GM21526 (cell line): ENCODE results near the gene LMCD1.

Experiments used
- ATAC-seq: cut with Tn5 transposase; IDR thresholded peaks from one replicate; pipeline ENCODE4 v1.9.1; 2021; ENCODE audit warnings: moderate library complexity; ENCODE audit not compliant: unreplicated experiment, low FRiP score

LMCD1 gene

DNA sequence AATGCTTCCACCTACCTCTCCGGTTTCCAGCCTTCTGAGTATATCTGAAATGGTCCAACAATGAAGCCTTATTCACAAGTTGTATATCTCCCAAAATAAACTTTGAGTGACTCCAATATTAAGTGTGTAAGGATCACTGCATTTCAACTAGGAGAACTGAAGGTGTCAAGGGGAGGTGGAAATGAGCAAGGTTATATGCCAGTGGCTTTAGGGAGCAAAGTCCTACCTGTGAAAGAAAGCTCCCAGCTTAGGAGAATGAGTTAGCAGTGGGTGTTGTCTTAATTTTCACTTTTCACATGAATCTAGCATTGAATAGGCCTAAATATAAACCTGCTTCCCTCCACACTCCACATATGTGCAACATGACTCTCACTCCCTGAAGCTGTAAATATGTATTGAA, 29.0 kb downstream of the LMCD1 start:
- ATAC-seq = no peak

DNA sequence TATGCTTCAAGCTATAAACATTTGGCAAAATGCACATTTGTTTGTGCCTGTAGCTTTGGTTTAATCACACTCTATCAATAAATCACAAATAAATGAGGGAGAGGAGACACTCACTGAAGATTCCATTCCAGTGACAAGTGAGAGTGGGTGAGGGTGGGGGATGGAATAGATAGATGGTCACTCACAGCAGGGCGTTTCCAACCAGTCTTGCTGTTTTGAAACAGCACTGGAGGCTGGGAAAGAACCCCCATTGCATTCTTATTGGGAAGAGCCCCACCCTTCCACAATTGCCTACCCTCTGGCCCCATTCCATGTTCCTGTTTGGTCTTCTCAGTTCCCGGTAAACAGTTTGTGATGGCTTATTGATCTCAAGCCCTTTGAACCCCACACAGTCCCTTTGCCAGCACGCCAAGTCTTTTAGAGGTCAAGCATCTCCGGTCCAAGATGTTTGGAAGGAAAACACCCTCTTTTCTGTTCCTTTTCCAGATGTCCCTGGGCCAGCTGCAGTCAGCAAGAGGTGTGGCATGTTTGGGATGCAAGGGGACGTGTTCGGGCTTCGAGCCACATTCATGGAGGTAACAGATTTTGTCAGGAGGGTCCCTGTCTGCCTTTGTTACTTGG, 30.7 kb downstream of the LMCD1 start:
- no peak for ATAC-seq

DNA sequence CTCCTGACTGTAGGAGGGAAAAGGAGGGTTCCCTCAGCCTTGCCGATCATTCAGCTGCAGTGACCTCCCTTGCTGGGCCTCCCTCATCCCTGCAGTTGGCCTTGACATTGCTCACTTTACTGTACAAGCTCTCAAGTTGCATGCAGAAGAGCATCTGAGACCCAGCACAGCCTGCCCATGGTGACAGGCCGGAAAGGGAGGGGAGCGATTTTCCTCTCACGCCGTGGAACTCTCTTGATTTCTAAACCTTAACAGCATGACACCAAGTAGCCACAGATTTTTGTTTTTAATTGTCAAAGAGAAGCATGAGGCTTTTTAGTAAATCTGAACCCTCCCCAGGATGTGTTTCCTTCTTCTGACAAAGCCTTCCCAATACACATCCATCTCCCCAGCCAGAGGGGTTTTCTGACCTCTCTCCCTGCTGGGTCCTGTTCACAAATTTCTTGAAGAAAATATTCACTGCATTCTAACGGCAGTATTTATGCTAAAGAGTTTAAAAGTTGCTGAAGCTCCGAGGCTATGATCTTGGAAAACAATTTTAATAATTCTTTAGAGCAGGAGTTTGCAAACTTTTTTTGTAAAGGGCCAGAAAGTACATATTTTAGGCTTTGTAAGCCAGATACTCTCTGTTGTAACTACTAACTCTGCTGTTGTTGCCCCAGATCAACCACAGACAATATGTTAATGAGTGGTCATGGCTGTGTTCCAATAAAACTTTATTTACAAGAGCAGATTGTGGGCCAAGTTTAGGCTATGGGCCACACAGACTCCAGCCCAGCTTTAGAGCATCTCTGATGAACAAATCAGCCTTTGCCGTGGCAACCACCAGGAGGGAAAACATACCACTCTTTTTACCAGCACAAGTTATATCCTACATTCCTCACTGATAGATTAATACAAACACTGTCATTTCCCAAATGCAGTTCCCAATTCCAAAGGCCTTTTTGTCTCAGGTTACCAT, 34.8 kb downstream of the LMCD1 start:
- ATAC-seq = no peak

DNA sequence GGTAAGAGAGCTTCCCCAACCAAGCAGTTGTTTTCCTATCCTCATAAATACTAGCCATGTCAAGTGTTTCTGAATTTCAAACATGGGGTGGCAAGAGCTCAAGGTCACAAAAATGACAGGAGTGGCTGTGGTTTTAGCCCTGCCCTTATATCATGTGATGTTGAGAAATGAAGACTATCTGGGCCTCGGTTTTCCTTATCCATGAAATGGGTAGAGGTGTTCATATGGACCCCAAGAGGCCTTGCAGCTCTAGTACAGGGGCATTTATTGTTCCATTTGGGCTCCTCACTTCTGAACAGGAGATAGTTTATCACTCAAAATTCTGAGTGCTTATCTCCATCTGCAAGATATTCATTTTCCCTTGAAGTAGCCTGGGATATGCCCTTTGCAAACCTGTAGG, 35.8 kb downstream of the LMCD1 start:
- ATAC-seq = no peak

DNA sequence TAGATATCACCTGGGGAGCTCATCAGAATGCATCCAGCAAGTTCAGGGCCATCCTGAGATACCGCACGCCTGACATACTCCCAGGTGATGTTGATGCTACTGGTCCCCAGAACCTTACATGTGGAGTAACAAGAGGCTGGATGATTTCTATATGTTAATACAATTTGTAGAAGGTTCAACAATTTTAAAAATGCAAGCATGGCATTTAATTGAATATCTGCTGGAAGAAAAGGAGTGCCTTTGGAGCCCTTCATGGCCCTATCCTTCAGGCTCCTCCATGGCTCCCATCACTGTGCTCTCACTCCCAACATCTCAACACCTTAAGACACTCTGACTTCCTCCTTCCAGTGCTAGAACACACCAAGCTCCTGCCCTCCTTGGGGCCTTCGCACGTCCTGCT, 36.6 kb downstream of the LMCD1 start:
- ATAC-seq = no peak

DNA sequence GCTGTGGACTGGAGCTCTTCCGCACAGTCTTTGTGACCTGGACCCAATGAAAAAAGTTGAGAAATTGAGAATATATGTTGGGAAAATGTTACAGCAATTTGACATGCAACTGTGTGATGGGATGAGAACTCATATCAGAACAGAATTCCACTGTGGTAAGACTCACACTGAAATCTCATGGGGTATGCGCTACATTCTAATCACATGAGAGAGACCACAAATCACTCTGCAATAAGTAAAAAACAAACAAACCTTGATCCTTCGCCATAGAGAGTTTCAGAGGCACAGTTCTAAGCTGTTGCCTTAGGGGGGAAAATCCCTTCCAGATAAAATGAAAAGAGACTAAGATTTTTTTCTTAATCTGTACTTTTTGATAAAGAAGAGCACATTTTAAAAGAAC, 37.3 kb downstream of the LMCD1 start:
- no peak for ATAC-seq

DNA sequence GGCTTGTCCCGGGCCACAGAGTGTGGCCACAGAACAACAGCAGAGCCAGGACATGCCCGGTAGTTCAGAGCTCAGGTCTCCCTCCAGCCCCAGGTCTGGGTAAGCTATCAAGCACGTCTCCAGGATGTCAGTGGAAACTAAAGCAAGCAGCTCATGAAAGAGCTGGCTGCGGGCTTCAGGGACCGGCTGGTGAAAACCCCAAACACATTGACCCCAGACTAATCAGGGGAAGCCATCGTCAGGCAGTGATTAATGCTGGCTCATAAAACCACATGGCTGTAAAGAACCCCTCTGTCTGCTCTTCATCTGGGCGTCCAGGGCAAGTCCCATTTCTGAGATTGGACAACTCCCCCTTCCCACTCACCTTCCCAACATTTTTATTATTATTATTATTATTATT, 37.8 kb downstream of the LMCD1 start:
- no peak for ATAC-seq

DNA sequence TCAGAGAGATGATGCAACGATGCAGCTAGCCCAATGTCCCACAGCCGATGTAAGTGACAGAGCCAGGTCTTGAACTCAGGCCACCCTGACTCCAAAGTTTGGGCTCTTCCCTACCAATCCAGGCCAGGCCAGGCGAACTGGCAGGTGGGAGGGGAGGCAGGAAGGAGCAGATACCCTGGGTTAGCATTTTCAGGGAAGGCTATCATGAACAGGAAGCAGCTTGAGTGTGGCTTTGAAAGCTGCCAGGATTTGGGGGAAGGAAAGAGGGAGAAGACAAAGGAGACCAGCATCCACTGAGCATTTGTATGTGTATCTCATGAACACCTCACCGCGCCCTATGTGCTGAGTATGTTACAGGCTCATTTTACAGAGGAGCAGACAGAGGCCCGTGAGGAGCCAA, 38.8 kb downstream of the LMCD1 start:
- no peak for ATAC-seq

DNA sequence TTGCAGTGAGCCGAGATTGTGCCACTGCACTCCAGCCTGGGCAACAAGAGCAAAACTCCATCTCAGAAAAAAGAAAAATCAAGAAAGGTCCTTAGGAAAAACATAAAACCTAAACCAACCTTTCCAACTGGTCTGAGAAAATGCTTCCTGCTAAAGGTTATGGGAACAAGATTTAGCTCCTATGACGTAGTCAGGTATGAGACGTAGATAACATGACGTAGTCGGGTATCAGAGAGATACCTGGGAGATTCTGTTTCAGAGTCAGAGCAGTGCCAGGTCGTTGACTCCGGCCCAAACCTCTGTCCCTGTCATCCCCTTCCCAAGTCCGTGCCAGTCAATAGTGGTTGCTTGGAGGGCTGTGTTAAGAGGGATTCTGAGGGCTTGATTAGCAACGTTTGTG, 39.9 kb downstream of the LMCD1 start:
- ATAC-seq = no peak

DNA sequence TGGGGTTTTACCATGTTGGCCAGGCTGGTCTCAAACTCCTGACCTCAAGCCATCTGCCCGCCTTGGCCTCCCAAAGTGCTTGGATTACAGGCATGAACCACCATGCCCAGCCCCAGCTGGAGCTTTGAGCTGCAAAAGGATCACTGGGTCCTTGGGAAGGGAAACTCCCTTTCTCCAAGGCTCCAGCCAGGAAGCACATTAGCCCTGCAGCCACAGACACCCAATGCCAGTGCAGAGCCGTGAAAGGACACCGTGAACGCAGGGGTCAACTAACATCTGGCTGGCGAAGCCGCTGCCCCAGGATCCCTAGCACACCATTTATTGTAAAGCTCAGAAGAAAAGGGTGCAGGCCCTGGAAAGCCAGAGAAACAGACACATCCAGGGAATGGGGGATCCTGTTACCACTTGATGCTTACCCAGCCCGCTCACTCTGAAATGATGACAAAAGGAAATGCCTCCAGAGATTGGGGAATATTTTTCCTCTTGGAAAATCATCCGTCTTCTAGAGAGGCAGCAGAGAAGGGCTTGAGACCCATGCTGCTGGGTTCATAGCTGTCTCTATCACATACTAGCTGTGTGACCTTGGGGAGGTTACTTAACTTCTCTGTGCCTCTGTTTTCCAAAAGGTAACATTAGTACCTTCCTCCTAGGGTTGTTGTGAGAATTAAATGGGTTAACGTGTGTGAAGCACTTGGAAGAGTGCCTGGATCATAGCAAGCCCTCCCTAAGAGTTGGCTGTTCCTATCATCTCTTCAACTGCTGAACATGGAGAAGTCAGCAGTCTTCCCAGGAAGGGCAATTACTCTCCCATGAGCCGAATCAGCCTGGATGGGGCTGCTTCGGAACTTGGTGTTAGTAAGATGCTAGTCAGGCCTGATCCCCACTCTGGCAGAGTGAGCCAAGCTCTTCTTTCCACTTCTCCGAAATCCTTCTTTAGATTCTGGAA, 40.8 kb downstream of the LMCD1 start:
- no peak for ATAC-seq

DNA sequence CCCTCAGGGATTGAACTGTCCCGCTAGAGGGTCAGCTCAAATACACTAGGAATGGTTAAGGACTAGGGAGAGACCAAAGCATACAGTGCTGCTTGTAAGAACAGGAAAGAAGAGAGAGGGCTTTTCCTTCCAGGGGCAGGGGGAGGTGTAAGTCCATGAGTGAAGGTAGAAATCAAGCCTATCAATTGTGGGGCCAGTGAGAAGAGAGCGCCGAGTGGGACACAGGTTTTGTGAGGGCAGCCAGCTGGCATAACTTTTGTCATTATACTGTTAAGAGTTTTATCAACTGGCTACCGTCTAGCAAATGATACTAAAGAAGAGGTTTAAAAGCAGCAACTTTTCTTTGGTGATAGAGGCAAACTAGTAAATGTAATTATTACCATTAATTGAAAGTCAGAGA, 45.0 kb downstream of the LMCD1 start:
- ATAC-seq = no peak

DNA sequence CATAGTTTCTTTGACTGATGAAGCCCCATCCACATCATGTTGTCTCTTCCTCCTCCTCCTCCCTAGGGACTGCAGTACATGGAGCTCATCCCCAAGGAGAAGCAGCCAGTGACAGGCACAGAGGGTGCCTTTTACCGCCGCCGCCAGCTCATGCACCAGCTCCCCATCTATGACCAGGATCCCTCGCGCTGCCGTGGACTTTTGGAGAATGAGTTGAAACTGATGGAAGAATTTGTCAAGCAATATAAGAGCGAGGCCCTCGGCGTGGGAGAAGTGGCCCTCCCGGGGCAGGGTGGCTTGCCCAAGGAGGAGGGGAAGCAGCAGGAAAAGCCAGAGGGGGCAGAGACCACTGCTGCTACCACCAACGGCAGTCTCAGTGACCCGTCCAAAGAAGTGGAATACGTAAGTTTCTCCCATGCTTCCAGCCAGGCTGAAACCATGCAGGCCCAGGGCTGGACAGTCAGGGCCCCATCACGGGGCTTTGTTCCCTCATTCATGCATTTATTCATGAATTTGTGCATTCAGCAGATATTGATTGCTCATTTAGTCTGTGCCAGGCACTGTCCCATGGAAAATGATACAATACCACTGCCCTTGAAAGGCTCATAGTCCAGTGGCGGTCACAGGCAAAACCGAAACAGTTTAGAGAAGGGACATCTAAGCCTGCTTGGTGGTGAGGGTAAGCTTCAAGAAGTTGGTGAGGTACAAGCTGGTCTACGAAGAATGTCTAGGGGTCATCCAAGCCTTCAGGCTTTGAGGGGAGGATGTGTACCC, 47.1 kb downstream of the LMCD1 start:
- ATAC-seq = no peak

DNA sequence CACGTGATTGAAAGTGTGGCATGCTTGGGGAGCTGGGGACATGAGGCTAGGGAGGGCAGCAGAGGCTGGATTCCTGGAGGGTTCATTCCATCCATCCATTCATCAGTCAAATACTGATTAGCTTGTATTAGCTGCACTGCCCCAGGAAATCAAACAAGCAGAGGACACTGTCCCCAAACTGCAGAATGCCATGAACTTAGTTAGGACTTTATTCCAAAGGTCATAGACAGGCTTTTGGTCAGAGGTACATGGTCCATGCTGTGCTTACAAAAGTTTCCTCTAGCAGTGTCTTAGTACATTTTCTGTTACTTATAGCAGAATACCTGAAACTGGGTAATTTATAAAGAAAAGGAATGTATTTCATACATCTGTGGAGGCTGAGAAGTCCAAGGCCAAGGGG, 47.7 kb downstream of the LMCD1 start:
- ATAC-seq = no peak

DNA sequence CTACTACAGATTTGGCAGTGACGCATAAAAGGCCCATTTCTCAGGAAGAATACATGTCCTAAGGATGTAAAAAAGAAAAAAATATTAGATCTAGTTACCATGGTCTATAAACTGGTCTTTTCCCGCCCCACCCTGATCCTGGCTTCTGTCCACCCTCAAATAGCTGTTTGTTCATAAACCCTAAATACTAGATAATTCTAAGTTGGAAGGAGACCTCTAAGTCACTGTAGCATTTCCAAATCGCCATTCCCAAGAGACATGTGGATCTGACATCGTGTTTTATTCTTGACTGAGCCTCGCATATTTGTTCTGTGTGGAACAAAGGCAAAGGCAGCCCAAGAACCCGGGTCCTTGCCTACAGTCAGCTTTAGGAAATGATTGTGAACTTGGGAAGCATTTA, 49.0 kb downstream of the LMCD1 start:
- ATAC-seq = no peak

DNA sequence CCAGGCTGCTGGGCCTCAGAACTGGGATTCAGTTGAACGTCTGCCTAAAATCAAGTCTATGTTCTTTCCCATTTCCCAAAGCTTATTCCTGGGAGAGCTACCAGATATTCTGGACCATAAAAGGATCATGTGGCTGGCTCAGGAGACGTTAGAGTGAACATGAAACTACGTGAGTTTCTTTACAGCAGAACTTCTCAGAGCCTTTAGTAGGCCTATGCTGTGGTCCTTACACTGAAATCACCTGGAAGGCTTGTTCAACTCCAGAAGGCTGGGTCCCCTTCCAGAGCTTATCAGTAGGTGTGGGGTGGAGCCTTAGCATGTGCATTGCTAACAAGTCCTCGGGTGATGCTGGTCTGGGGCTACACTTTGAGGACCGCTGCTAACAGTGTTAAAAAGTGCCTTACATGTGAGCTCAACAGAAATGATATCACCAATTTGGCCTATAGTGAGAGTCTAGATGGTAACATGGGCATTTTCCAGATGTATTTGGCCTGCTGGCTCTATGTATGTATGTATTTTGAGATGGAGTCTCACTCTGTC, 50.7 kb downstream of the LMCD1 start:
- ATAC-seq = no peak

DNA sequence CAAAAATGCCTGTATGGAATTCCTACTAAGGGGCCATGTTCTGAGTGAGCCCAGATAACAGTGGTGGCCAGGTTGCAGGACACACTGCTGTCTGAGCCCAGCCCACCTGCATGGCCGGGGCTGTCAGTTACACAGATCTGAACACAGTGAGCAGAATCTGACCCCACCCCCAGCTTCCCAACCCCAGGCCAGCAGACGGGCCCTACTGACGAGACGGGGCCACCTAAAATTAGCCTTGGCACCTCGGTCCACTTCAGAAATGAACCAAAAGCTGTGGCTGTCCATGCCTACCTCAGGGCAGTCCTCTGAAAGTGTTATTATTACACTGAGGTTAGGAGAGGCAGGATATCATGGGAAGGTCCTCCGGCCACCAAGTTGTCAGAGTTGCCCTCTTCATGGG, 51.8 kb downstream of the LMCD1 start:
- ATAC-seq = no peak

DNA sequence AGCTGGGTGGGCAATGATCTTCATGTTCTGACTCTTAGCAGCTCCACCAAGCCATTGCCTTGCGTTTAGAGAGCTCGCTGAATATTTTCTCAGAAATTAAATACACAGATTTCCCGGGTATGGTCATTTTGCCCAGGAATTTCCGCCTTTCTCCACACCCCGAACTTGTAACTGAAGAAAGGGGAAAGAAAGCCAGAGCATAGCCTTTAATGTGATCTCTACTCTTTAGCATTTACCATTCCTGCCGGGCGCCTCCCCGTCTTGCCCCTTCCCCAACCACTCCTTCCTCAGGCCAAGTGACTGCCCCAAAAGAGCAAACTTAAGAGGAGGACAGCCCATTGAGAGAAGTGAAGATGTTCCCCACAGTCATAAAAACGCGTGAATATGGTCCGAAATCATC, 53.1 kb downstream of the LMCD1 start:
- ATAC-seq = no peak

DNA sequence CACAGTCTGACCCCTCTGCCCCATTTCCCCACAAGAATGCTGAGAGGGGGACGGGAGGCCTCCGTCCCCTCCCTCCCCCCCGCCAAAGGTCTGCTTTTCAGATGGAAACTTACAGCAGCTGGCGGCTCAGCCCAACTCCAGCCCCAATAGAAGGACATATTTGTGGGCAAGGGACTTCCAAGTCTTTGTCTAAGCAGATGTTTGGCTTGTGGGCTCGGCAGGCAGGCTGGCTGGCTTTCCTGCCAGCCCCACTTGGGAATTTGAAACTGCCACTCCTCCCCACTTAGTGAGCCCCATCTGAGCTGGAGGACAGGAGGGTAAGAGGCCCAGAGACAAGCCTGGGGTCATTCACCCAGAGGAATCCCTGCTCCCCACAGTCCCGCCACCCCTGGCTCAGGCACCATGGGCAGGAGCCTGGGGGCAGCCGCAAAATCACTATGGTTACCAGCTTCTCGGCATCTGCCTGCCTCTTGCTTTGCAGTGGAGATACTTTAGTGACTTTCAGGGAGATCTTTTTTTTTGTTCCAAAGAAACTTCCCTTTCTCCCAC, 53.6 kb downstream of the LMCD1 start:
- ATAC-seq = no peak

DNA sequence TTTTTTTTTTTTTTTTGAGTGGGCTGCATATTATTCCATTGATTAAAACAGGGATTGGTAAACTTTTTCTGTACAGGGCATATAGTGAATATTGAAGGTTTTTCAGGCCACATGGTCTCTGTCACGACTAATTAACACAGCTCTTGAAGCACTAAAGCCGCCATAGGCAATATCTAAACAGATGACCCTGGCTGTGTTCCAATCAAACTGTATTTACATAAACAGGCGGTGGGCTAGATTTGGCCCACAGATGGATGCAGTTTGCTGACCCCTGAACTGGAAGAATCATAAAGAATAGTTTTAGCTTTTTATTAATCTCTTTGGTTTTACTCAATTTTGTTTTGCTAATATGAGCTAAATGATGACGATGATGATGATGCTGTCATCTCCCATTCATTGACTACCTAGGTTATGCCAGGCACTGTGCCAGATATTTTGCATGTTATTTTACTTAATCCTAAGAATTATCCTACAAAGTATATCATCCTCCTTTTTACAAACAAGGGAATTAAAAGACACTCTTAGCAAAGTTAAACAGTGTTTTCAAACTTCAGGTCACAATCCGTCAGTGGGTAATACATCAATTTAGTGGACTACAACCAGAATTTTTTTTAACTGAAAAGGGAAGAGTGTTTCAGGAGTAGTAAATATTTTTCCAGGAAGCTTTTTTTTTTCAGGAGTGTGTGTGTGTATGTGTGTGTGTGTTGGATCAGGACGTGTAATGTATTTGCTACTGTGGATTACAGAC, 54.3 kb downstream of the LMCD1 start:
- ATAC-seq = no peak
